Measurements from ENCODE around the gene SOCS1. TPM values are rescaled to one million over a fixed set of nuclear protein-coding genes. Genes with fewer than 3 reads are reported as not detected.

SOCS1 gene
- total RNA-seq, 1 donor from 2014 or later = 219 TPM

DNA sequence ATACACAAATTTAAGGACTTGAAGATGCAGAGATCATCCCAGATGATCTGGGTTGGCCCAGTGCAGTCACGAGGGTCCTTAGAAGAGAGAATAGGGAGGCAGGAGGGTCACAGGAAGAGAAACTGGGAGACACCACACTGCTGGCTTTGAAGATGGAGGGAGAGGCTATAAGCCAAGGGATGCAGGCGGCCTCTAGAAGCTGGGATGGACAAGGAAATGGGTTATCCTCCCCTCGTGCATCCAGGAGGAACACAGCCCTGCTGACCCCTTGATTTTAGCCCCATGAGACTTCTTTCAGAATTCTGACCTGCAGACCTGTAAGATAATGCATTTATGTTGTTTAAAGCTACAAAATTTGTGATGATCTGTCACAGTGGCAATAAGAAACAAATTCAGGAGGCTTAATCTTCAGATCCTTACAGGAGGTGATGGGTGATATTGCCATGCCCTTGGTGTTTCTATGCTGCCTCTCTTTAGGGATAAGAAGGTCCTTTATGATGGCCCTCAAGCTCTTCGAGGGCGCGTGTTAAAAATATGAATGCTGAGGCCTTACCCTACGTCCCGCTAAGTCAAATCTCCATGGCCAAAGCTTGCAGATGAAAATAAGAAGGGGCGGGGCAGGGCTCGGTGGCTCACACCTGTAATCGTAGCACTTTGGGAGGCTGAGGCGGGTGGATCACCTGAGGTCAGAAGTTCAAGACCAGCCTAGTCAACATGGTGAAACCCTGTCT is 21.8 kb upstream of the SOCS1 start:
- Mint-ChIP-seq H3K27me3 (ENCODE audit: low read depth) (peaks cover 7% of the 10 kb centered on the region), H3K4me3 (ENCODE audit: low read depth) (no peak overlapping the region)

DNA sequence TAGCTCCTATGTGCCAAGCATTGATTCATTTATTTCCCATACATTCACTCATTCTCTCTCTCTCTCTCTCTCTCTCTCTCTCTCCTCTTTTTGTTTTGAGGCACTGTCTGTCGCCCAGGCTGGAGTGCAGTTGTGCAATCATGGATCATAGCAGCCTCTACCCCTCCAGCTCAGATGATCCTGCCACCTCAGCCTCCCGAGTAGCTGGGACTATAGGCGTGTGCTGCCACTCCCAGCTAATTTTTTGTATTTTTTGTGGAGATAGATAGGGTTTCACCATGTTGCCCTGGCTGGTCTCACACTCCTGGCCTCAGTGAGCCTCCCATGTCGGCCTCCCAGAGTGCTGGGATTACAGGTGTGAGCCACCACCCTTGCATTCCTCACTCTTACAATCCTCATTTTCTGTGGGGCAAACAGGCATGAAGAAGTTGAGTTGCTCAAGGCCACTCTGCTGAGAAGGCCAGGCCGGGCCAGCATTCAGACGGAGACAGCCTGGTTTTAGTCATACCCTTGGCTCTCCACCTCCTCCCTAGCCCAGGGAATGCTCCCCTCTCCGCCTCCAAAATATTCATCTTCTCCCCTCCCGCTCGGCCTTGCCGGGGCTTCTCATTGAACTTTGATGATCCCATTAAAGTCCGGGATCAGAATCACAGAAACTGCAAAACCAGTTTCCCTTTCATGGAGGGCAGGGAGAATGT is 21.0 kb upstream of the SOCS1 start:
- Mint-ChIP-seq H3K27me3 (ENCODE audit: low read depth) (peaks cover 4% of the 10 kb centered on the region), H3K4me3 (ENCODE audit: low read depth) (no peak overlapping the region), H3K36me3 (ENCODE audit: low read depth) (no peaks in the 10 kb centered on the region), H3K27ac (no peak overlapping the region), H3K4me1 (ENCODE audit: low read depth) (peaks cover under 1% of the 10 kb centered on the region), H3K9me3 (no peaks in the 10 kb centered on the region)
- intact Hi-C loops (cut with micrococcal nuclease) = no loop called here
- DNase-seq (ENCODE audit: low spot score) = no peak

More for the DNA sequence above, 21.8 kb upstream of the SOCS1 start:
- H3K9me3 Mint-ChIP-seq = no peaks in the 10 kb centered on the region
- no peak for DNase-seq (ENCODE audit: low spot score)
- intact Hi-C loops (cut with micrococcal nuclease) = no loop called here
- H3K36me3 Mint-ChIP-seq (ENCODE audit: low read depth) = no peaks in the 10 kb centered on the region
- peaks cover 3% of the 10 kb centered on the region for H3K4me1 Mint-ChIP-seq (ENCODE audit: low read depth)
- no peak overlapping the region for H3K27ac Mint-ChIP-seq

DNA sequence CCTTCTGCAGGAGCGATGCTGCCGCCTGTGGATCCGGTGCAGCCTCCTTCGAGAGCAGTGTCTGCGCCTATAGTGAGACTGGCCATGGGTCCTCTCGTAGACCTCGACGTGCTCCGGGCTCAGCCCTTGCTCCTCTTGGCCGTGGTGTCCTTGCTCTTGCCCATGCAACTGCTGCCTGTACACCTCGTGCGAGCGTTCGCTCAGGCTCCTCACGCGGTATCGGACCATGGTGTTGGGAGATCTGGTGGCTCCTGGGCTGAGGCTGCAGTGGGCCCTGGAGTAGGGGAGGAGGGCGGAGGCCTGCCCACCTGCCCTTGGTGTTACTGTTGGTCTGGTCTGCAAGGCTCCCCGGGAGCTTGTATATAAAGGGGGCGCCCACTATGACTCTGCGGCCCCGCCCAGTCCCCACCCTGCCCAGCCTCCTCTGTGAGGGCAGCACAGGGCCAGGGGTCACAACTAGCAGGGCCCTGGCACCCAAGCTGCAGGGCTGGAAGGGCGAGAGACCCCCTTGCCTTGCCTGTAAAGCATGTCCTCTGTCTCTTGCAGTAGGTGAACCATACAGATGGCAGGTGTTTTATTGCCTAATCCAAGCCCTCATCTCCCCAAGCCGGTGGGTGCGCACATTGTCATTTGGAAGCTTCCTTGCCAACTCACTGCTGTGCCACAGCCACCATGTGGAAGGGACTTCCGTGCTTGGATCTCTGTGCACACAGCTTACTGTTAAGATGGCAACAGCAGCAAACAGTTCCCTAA is 20.3 kb upstream of the SOCS1 start, which contains the start of gene PRM2:
Gene PRM2, minus strand, starts transcription at position 338 of the 753 bp plus-strand sequence. Its CDS starts 110 bp downstream, at position 228.
- Mint-ChIP-seq H3K27ac (no peak within 1 kb of the TSS), H3K4me1 (ENCODE audit: low read depth) (no peaks in the 10 kb centered on the region), H3K9me3 (no peaks in the 10 kb centered on the region), H3K36me3 (ENCODE audit: low read depth) (no peaks in the 10 kb centered on the region), H3K27me3 (ENCODE audit: low read depth) (peaks cover 2% of the 10 kb centered on the region), H3K4me3 (ENCODE audit: low read depth) (no peak within 1 kb of the TSS)
- intact Hi-C loops (cut with micrococcal nuclease) = no loop called here
- DNase-seq (ENCODE audit: low spot score) = no peak

DNA sequence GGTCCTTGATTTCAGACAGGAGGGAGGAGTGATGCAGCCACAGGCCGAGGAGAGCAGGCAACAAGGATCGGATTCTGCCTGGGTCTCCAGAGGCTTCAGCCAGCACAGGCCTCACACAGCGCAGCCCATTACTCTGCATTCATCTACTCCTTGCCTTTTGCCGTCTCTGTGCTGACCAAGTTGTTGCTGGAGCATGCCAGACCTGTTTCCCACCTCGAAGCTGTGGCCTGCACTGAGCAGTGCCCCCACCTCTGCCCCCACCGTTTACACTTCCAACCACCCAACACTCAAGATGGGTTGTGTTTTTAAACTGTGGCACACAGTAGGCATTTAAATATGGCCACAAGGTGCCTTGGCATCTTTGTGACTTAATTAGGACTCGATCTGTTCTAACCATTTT is 19.0 kb upstream of the SOCS1 start:
- no peaks in the 10 kb centered on the region for H3K36me3 Mint-ChIP-seq (ENCODE audit: low read depth)
- DNase-seq (ENCODE audit: low spot score) = no peak
- intact Hi-C loops (cut with micrococcal nuclease) = no loop called here
- H3K4me3 Mint-ChIP-seq (ENCODE audit: low read depth) = no peak overlapping the region
- peaks cover 2% of the 10 kb centered on the region for H3K27me3 Mint-ChIP-seq (ENCODE audit: low read depth)
- no peaks in the 10 kb centered on the region for H3K9me3 Mint-ChIP-seq
- no peak overlapping the region for H3K27ac Mint-ChIP-seq
- no peaks in the 10 kb centered on the region for H3K4me1 Mint-ChIP-seq (ENCODE audit: low read depth)

DNA sequence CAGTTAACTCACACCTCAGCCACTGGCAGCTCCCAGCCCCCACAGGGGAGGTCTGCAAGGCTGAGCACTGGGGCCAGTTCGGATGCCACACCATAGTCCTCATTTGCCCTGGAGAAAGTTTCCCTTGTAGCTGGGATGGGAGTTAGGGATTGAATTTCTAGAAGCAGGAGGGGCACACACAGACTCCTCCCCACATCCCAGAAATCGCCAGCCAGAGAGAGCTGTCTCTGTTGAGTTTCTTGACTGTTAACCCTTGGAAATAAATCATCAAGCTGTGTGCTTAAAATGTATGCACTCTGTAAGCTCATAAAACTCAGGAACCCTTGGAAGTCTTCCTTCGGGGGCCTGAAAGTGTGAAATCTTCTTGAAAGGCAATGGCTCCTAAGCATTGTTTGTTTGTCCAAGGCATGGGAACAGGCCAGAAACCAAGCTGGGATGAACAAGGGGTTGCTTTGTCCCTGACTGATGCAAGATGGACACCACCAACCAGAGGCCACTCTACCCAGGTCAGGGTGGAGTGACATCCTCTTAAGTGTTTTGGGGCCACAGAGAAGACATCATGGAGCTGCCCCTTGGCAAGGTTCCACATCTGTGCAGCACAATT is 17.8 kb upstream of the SOCS1 start:
- Mint-ChIP-seq H3K27me3 (ENCODE audit: low read depth) (peaks cover 2% of the 10 kb centered on the region), H3K27ac (no peak overlapping the region), H3K36me3 (ENCODE audit: low read depth) (no peaks in the 10 kb centered on the region), H3K9me3 (no peaks in the 10 kb centered on the region), H3K4me1 (ENCODE audit: low read depth) (no peaks in the 10 kb centered on the region), H3K4me3 (ENCODE audit: low read depth) (no peak overlapping the region)
- intact Hi-C loops (cut with micrococcal nuclease) = no loop called here
- no peak for DNase-seq (ENCODE audit: low spot score)

DNA sequence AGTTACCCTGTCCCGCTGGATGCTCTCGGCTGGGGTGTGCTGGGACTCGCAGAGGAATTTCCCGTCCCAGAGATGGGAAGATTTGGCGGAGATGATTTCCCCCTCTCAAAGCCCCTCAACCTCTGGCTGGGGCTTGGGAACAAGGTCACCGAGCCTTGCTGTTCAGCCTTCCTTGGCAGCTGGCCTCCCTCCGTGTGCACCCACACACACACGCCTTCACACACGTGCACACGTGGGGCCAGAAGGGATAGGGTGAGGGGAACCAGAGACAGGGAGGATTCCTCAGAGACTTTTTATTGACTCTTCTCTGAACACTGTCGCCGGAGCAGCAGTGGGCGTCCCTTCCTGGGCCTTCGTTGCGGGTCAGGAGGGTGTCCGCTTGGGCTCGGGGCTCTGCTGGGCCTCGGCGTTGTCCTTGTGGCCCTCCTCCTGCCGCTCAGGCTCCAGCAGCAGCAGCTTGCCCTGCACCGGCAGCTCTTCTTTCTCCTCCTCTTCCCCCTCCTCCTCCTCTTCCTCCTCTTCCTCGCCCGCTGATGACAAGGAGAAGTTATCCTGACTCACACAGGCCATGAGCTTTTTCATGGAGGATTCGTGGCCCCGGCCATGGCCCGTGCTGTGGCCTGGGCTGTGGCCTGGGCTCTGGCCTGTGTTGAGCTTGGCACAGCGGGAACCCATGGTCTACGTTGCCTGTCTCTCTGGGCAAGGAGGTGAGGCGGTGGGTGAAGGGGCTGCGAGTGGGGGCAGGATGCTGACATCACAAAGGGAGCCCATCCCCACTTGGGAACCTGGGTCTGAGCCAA is 17.1 kb upstream of the SOCS1 start, which contains the start of gene PRM3:
Gene PRM3, minus strand, starts transcription at position 709 of the 800 bp plus-strand sequence. Its CDS starts 34 bp downstream, at position 675.
- no peak for DNase-seq (ENCODE audit: low spot score)
- no peak within 1 kb of the TSS for H3K4me3 Mint-ChIP-seq (ENCODE audit: low read depth)
- H3K27ac Mint-ChIP-seq = no peak within 1 kb of the TSS
- H3K27me3 Mint-ChIP-seq (ENCODE audit: low read depth) = peaks cover 2% of the 10 kb centered on the region
- H3K36me3 Mint-ChIP-seq (ENCODE audit: low read depth) = no peaks in the 10 kb centered on the region
- no peaks in the 10 kb centered on the region for H3K9me3 Mint-ChIP-seq
- H3K4me1 Mint-ChIP-seq (ENCODE audit: low read depth) = no peaks in the 10 kb centered on the region
- intact Hi-C loops (cut with micrococcal nuclease) = no loop called here

DNA sequence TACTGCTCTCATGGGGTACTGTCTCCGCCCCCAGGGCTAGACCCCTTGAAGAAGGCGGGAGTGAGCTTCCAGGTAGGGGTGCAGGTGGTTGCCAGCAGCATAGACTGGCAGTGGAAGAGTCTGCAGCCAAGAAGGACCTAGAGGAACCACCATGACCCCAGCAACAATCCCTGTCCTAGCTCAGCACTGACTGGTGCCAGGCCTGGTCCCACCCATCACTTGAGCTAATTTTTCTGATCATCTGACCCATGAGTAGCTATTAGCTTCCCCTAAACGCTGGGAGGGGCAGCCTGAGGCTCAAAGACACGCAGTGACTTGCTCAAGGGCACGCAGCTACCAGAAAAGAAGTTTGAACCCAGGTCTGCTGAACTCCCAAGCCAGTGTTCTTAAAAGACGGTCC is 16.5 kb upstream of the SOCS1 start:
- no peaks in the 10 kb centered on the region for H3K4me1 Mint-ChIP-seq (ENCODE audit: low read depth)
- H3K27me3 Mint-ChIP-seq (ENCODE audit: low read depth) = peaks cover 2% of the 10 kb centered on the region
- no peak overlapping the region for H3K27ac Mint-ChIP-seq
- intact Hi-C loops (cut with micrococcal nuclease) = no loop called here
- no peak overlapping the region for H3K4me3 Mint-ChIP-seq (ENCODE audit: low read depth)
- no peak for DNase-seq (ENCODE audit: low spot score)
- no peaks in the 10 kb centered on the region for H3K9me3 Mint-ChIP-seq
- H3K36me3 Mint-ChIP-seq (ENCODE audit: low read depth) = no peaks in the 10 kb centered on the region

DNA sequence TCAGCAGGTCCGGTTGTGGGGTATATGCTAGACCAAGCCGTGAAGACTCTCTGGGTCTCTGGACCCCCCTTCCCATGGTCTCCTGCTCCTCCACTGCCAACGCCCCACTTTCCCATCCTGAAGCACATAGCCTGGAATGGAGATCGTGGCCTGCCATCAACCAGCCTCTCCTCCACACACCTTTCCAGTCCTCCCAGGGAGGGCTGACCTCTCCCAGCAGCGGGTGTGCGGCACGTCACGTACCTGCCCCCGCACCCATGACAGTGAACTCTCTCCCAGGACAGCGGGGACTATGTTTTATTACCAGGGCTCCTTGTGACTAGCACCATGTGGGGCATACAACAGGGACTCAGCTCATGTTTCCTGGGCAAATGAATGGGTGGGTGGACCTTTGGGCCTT is 15.6 kb upstream of the SOCS1 start:
- H3K36me3 Mint-ChIP-seq (ENCODE audit: low read depth) = no peaks in the 10 kb centered on the region
- H3K9me3 Mint-ChIP-seq = no peaks in the 10 kb centered on the region
- peaks cover 2% of the 10 kb centered on the region for H3K27me3 Mint-ChIP-seq (ENCODE audit: low read depth)
- no peak overlapping the region for H3K4me3 Mint-ChIP-seq (ENCODE audit: low read depth)
- H3K4me1 Mint-ChIP-seq (ENCODE audit: low read depth) = no peaks in the 10 kb centered on the region
- intact Hi-C loops (cut with micrococcal nuclease) = no loop called here
- DNase-seq (ENCODE audit: low spot score) = no peak
- H3K27ac Mint-ChIP-seq = no peak overlapping the region

DNA sequence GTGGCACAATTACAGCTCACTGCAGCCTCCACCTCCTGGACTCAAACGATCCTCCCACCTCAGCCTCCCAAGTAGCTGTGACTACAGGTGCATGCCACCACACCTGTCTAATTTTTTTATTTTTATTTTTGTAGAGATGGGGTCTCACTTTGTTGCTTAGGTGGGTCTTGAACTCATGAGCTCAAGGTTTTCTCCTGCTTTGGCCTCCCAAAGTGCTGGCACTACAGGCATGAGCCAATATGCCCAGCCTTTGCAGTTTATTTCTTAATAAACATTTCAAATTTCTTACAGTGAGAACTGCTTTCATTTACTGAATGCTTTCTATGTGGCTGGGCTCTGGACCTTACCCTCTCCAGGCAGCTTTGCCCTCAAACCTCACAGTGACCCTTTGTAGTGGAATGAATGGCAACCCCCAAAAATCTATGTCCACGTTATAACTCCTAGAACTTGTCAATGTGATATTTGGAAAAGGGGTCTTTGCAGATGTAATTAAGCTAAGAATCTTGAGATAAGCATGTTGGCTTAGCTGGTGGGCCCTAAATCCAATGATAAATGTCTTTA is 14.7 kb upstream of the SOCS1 start:
- H3K4me3 Mint-ChIP-seq (ENCODE audit: low read depth) = no peak overlapping the region
- intact Hi-C loops (cut with micrococcal nuclease) = no loop called here
- H3K27me3 Mint-ChIP-seq (ENCODE audit: low read depth) = peaks cover 2% of the 10 kb centered on the region
- no peaks in the 10 kb centered on the region for H3K36me3 Mint-ChIP-seq (ENCODE audit: low read depth)
- no peaks in the 10 kb centered on the region for H3K4me1 Mint-ChIP-seq (ENCODE audit: low read depth)
- DNase-seq (ENCODE audit: low spot score) = no peak
- H3K9me3 Mint-ChIP-seq = no peaks in the 10 kb centered on the region
- H3K27ac Mint-ChIP-seq = no peak overlapping the region

DNA sequence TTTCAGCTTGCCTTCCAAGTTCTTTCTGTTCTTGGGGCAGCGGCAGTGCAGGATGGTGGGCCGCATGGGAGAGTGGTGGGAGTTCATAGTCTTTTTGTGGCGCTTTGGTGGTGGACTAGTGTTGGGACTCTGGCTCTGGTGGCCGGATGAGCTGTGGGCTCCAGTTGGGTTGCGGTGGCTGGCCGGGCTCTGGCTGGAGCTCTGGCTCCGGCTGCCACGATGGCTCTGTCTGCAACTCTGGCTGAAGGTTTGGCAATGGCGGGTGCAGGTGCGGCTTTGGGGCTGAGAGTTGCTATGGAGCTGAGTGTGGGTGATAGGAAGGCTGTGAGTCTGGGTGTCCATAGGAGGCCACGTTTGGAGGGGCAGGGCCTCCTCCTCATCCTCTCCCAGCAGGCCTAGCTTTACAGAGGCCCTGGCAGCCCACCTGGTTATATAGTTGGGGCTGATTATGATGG is 12.9 kb upstream of the SOCS1 start, which contains the start of gene TNP2:
Gene TNP2, minus strand, starts transcription at position 405 of the 455 bp plus-strand sequence. Its CDS starts 63 bp downstream, at position 342.
- no peak for DNase-seq (ENCODE audit: low spot score)
- Mint-ChIP-seq H3K4me3 (ENCODE audit: low read depth) (no peak within 1 kb of the TSS), H3K36me3 (ENCODE audit: low read depth) (no peaks in the 10 kb centered on the region), H3K9me3 (no peaks in the 10 kb centered on the region), H3K4me1 (ENCODE audit: low read depth) (peaks cover 11% of the 10 kb centered on the region), H3K27me3 (ENCODE audit: low read depth) (peaks cover under 1% of the 10 kb centered on the region), H3K27ac (no peak within 1 kb of the TSS)
- intact Hi-C loops (cut with micrococcal nuclease) = no loop called here

DNA sequence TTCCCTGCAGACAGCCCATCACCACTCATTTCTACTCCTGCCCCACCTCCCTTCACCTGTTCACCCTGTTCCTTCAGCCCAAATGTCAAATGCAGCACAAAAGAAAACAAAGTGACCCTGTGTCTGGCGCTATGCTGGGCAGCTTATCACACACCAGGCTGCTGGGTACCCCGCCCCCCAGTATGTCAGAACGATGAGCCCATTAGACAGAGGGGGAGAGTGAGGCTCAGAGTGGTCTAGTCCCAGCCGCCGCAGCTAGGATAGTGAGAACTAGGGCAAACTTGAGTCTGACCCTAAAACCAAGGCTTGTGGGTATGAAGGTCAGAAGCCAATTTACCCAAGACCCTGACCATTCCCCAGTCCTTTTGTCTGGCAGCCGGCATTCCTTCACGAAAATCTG is 9.1 kb upstream of the SOCS1 start:
- Mint-ChIP-seq H3K27me3 (ENCODE audit: low read depth) (no peaks in the 10 kb centered on the region), H3K4me3 (ENCODE audit: low read depth) (no peak overlapping the region), H3K9me3 (no peaks in the 10 kb centered on the region), H3K36me3 (ENCODE audit: low read depth) (no peaks in the 10 kb centered on the region), H3K27ac (no peak overlapping the region), H3K4me1 (ENCODE audit: low read depth) (peaks cover 23% of the 10 kb centered on the region)
- DNase-seq (ENCODE audit: low spot score) = no peak
- intact Hi-C loops (cut with micrococcal nuclease) = no loop called here

All from activated T-helper 2 cell treated with anti-CD3 and anti-CD28 coated beads, Interferon-gamma antibody, Interleukin-2, Interleukin-4, amounts not matched to agents 10 μg/mL and 5 μg/mL and 100 μg/mL, durations not matched to agents 14 hours and 24 hours and 36 hours (primary cell).